Motor neuron (in vitro differentiated cells): ENCODE results near the gene MYO1G. TPM values are rescaled to one million over a fixed set of nuclear protein-coding genes. Genes with fewer than 3 reads are reported as not detected.
"Not testable (repeated sequence)": the region's sequence is repeated elsewhere in the genome, so short reads cannot be mapped to it uniquely, and the experiment has no call there.

Source experiments
- ATAC-seq, 8 experiments: fragments of 200-7000 bp; cut with Tn5 transposase; replicated peaks in 6 of 8; 2 replicates each; pipeline ENCODE4 v1.8.0; 2021; ENCODE audit warnings: mild to moderate bottlenecking in 8 of 8, moderate library complexity in 8 of 8
- H3K27ac ChIP-seq, 2 donors: fragments of 250-450 bp; sonication (Bioruptor Pico); 2 replicates each; pipeline ENCODE4 v1.9.0; 2021; ENCODE audit warnings: antibody characterized with exemption in 2 of 2, mild to moderate bottlenecking in 2 of 2, moderate library complexity in 1 of 2
- H3K4me1 ChIP-seq, 2 donors: fragments of 250-450 bp; sonication (Bioruptor Pico); replicated peaks in 1 of 2; 2 replicates each; pipeline ENCODE4 v1.6.1; 2021; ENCODE audit warnings: antibody characterized with exemption in 2 of 2, mild to moderate bottlenecking in 2 of 2, moderate library complexity in 1 of 2
- H3K4me3 ChIP-seq, 5 donors: fragments of 250-450 bp; sonication (Bioruptor Pico); 2 replicates each; pipeline ENCODE4 v1.9.0; 2021; ENCODE audit warnings: antibody characterized with exemption in 5 of 5, mild to moderate bottlenecking in 5 of 5, moderate library complexity in 4 of 5
- WGBS, 10 experiments: fragments of 450-650 bp; shearing (Covaris generic); methylation state at CpG; one replicate each; pipeline ENCODE4 v1.0.0; 2022; 5-methylcytosine and 5-hydroxymethylcytosine counted together
- in situ Hi-C, 9 experiments: fragments of 400-800 bp; cut with MboI; loops; one replicate each; pipeline ENCODE4 v1.15.0; 2021; ENCODE audit warnings: low sequenced_read_pairs in 9 of 9, low pct_unique_long_range_greater_than_20kb in 2 of 9; ENCODE audit not compliant: unreplicated experiment in 9 of 9
- total RNA-seq, 8 experiments: library from RNA; unstranded; fragments of 300-600 nt; gene quantifications; 2 replicates each; pipeline versions ENCODE4 v1.2.3 to v1.2.4, GENCODE V29; 2022

The MYO1G gene
- total RNA-seq, 8 experiments from 2014 or later, result 0.11 to 1.4 (median 0.46) TPM

DNA sequence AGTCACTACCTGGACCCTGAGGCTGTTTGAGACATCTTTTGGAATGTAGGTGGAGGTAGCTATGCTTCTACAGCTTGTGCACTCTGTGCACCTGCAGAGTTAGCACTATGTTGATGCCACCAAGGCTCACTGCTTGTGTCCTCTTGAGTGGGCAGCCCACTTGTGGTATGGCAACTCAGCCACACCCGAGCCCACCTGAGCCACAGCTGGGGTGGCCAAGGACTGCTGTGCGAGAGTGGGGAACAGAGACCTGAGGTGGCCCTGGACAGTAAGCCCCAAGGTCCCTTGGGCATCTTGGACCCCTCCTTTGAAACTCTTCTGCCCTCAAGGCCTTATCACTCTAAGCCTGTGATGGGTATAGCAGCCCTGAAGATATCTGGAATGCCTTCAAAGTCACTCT, 25.7 kb downstream of the MYO1G start:
- no peak for ATAC-seq
- in situ Hi-C loops, result no loop called here
- 40 to 100% (median 100%) methylated on average over 1 to 2 of the region's 2 CpGs; no CpG with 5 or more reads in 3 of the 10 experiments for WGBS, 10 experiments
- H3K4me3 ChIP-seq, result no peak overlapping the region
- H3K4me1 ChIP-seq, result peaks cover 19 to 23% of the 10 kb centered on the region in 2 donors
- H3K27ac ChIP-seq, result no peak overlapping the region

DNA sequence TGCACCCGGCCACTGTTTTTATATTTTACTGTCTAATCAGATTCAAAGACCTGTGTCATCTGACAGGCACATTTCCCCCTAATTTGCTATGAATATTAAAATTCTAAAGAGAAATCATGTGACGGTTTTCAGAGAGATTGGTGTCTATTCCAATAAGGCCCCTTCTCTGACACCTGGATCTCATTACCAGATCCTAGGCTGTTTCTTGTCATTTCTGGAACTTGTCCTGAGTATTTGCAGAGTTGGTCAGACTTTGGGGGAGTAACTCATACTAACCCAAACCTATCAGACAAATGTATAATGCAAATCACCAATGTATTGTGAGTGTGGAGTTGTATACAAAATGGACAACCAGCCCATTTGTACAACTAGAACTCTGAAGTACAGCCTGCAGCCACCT, 29.5 kb downstream of the MYO1G start:
- ATAC-seq, result peak in 3 of 8 experiments; percentile 16 to 80 (median 46)
- H3K27ac ChIP-seq, result no peak overlapping the region
- WGBS, 10 experiments, result 34 to 80% (median 60%) methylated on average over 1 to 2 of the region's 2 CpGs; no CpG with 5 or more reads in 5 of the 10 experiments
- no peak overlapping the region for H3K4me3 ChIP-seq
- in situ Hi-C loops, result no loop called here
- H3K4me1 ChIP-seq, result no peaks in the 10 kb centered on the region

DNA sequence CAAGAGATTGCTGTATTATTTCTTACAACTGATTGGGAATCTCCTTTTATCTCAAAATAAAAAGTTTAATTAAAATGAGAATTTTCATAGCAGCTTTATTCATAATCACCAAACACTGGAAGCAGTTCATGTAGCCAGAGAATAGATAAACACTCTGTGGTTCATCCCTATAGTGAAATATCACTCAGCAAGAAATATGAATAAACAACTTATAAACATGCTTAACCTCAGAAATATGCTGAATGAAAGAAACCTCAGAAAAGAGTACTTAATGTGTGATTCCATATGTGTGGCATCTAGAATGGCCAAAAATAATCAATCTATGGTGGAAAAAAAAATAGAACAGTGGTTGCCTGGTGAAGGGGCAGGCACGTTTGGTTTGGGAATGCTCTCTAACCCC, 33.3 kb downstream of the MYO1G start:
- Histone ChIP-seq H3K27ac (no peak overlapping the region), H3K4me3 (no peak overlapping the region), H3K4me1 (no peaks in the 10 kb centered on the region)
- no peak for ATAC-seq
- in situ Hi-C loops, result no loop called here
- WGBS, 10 experiments, result 0 to 80% (median 31%) methylated on average over 1 of the region's 1 CpG; no CpG with 5 or more reads in 2 of the 10 experiments

DNA sequence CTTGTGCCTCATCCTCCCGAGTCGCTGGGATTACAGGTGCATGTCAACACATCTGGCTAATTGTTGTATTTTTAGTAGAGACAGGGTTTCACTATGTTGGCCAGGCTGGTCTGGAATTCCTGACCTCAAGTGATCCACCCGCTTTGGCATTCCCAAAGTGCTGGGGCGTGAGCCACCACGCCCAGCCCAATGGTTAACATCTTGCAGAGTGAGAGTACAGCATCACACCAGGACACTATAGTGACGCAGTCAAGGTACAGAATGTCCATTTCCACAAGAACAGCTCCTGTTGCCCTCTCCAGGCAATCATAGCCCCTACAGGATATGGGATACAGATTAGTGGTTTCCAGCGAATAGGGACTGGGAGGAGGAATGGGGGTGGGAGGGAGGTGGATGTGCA, 34.0 kb downstream of the MYO1G start:
- ATAC-seq, result peak in 3 of 8 experiments; percentile 43 to 83 (median 47)
- in situ Hi-C loops, result no loop called here
- WGBS, 10 experiments, result 60 to 94% (median 80%) methylated on average over 1 to 4 of the region's 7 CpGs; no CpG with 5 or more reads in 3 of the 10 experiments
- H3K4me3 ChIP-seq, result no peak overlapping the region
- H3K4me1 ChIP-seq, result no peaks in the 10 kb centered on the region
- no peak overlapping the region for H3K27ac ChIP-seq

DNA sequence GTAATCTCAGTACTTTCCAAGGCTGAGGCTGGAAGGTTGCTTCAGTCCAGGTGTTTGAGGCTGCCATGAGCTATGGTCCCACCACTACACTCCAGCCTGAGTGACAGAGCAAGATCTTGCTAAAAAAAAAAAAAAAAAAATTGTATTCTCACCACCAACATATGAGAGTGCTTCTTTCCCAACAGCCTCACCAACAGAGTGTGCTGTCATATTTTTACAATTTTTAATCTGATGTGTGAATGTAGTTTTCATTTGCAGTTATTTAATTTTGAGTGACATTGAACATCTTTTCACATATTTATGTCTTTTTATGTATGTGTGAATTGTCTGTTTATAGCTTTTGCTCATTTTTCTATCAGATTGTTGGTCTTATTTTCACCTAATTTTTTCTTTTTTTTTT, 35.2 kb downstream of the MYO1G start:
- H3K4me3 ChIP-seq, result no peak overlapping the region
- H3K27ac ChIP-seq, result no peak overlapping the region
- H3K4me1 ChIP-seq, result no peaks in the 10 kb centered on the region
- no peak for ATAC-seq
- in situ Hi-C loops, result no loop called here

DNA sequence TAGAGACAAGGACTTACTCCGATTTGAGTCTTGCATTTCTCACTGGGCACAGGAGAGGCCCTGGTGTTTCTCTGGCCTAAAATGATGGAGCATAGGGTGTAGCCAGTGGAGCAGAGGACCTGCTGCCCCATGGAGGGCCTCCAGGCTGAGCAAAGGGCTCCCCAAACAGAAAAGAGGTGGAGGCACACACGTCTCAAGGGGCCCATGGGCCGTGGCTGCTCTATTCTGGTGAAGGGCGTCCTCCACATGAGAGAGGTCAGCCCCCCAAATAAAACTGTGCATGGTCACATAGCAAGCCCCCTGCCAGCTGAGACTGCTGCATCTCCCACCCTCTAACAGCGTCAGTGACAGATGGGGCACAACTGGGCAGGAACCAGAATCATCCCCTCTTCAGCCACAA, 41.4 kb downstream of the MYO1G start:
- ATAC-seq, result no peak
- no peak overlapping the region for H3K4me3 ChIP-seq
- H3K4me1 ChIP-seq, result no peaks in the 10 kb centered on the region
- H3K27ac ChIP-seq, result no peak overlapping the region
- WGBS, 10 experiments, result 0 to 66% (median 33%) methylated on average over 1 to 4 of the region's 5 CpGs; no CpG with 5 or more reads in 4 of the 10 experiments
- in situ Hi-C loops, result no loop called here

DNA sequence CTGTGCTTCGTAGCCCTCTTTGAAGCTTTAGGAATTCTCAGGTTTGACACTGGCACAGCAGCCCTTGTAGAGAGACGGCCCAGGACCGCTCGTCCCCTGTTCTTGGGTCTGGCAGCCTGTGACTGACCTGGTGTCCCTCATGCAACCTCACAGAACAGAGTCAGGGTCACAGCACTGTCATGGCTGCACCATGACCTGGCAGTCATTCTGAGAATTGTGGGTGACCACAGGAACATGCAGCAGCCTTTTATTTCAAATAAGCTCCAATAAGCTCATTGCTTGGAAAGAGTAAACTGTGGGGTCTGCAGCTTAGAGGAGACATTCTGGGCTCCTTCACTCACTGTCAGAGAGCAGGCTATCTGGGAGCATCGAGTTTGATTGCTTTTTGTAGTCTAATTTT, 42.5 kb downstream of the MYO1G start:
- no peak overlapping the region for H3K27ac ChIP-seq
- in situ Hi-C loops, result no loop called here
- 0 to 71% (median 35%) methylated on average over 1 to 2 of the region's 5 CpGs; no CpG with 5 or more reads in 4 of the 10 experiments for WGBS, 10 experiments
- no peak for ATAC-seq
- H3K4me3 ChIP-seq, result no peak overlapping the region
- H3K4me1 ChIP-seq, result no peaks in the 10 kb centered on the region

DNA sequence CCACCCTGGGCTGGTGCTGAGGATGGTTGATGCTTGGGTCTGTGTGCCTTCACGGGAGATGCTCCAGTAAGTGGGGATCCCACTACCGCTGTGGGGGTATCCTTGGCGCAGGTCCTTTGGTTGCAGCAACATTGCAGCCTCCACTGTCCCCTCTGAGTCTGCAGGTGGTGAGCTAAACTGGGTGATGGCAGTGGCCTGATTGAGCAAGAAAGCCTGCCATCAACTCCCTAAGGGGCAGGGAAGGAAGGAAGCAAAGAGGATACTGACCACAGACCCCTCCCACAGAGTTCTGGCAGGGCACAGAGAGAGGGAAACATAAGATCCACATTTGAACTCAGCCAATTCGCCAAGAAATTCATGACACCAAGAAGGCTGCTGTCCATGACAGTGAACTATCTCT, 43.2 kb downstream of the MYO1G start:
- H3K4me3 ChIP-seq, result no peak overlapping the region
- in situ Hi-C loops, result no loop called here
- no peak for ATAC-seq
- H3K27ac ChIP-seq, result no peak overlapping the region
- no peaks in the 10 kb centered on the region for H3K4me1 ChIP-seq
- 60 to 82% (median 60%) methylated on average over 1 to 3 of the region's 4 CpGs; no CpG with 5 or more reads in 7 of the 10 experiments for WGBS, 10 experiments

DNA sequence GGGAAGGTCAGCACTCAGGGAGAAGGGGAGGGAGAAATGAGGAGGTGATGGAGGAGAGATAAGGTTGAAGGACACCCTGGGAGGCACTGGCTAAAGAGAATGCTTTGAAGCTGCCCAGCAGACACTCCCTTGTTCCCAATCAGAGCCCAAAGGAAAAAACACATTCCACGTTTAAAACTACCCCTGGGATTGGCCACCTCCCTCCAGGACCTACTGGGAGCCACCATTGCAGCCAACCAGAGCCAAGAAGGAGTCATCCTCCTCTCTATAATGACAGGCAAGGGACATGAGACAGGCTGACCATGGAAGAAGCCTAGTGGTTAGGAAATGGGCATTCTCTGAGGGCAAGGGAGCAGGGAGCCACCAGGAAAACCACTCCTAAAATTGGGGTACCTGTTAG, 43.8 kb downstream of the MYO1G start:
- Histone ChIP-seq H3K27ac (no peak overlapping the region), H3K4me1 (no peaks in the 10 kb centered on the region), H3K4me3 (no peak overlapping the region)
- ATAC-seq, result no peak
- WGBS, 10 experiments, result 20% methylated on average over 1 of the region's 1 CpG; no CpG with 5 or more reads in 9 of the 10 experiments
- in situ Hi-C loops, result no loop called here

DNA sequence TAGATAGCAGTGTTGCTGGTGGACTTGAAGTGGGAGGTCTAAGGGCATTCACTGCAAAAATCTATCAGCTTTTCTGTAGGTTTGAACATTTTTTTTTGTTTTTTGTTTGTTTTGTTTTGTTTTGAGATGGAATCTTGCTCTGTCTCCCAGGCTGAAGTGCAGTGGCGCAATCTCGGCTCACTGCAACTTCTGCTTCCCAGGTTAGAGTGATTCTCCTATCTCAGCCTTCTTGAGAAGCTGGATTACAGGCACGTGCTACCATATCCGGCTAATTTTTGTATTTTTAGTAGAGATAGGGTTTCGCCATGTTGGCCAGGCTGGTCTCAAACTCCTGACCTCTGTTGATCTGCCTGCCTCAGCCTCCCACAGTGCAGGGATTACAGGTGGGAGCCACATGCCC, 44.3 kb downstream of the MYO1G start:
- H3K4me1 ChIP-seq, H3K27ac ChIP-seq, H3K4me3 ChIP-seq, in situ Hi-C loops, ATAC-seq: not testable (repeated sequence)
- WGBS, 10 experiments, result 37 to 100% (median 82%) methylated on average over 1 to 5 of the region's 5 CpGs; no CpG with 5 or more reads in 1 of the 10 experiments

DNA sequence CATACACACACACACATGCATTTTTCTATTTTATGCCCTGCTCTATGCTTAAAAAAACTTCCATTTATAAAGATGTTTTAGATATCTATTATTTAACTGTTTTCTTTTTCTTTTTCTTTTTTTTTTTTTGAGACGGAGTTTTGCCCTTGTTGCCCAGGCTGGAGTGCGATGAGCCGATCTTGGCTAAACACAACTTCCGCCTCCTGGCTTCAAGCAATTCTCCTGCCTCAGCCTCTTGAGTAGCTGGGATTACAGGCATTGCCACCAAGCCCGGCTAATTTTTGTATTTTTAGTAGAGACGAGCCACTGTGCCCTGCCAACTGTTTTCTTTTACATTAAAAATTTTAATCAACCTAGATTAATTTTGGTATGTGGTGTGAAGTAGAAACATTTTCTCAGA, 47.9 kb downstream of the MYO1G start:
- in situ Hi-C loops, result no loop called here
- H3K4me1 ChIP-seq, result no peaks in the 10 kb centered on the region

DNA sequence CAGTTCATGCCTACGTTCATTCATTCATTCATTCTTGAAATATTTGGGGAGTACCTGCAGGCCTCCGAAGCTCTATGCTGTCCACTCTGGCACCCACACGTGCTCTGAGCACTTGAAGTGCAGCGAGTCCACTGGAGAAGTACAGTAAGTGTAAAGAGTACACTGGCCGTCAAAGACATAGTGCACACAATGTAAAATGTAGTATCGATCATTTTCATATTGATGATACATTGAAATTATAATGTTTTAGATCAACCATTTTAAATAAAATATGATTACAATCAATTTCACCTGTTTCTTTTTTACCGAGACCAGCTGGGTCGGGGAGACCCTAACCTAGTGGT, 56.5 kb downstream of the MYO1G start:
- Histone ChIP-seq H3K4me3 (no peak overlapping the region), H3K4me1 (no peaks in the 10 kb centered on the region), H3K27ac (no peak overlapping the region)
- peak in 2 of 8 experiments; percentile 8 to 33 for ATAC-seq
- in situ Hi-C loops, result loop anchor here in 1 of 9 experiments (10.0 kb wide), 1 partner anchor 68 kb away; no protein-coding TSS in a partner anchor
- 20 to 81% (median 60%) methylated on average over 1 to 6 of the region's 8 CpGs; no CpG with 5 or more reads in 3 of the 10 experiments for WGBS, 10 experiments

More for the DNA sequence above, 47.9 kb downstream of the MYO1G start:
- Histone ChIP-seq H3K4me3 (no peak overlapping the region), H3K27ac (no peak overlapping the region)
- no peak for ATAC-seq
- WGBS, 10 experiments, result 53 to 100% (median 89%) methylated on average over 3 to 6 of the region's 6 CpGs; no CpG with 5 or more reads in 2 of the 10 experiments

DNA sequence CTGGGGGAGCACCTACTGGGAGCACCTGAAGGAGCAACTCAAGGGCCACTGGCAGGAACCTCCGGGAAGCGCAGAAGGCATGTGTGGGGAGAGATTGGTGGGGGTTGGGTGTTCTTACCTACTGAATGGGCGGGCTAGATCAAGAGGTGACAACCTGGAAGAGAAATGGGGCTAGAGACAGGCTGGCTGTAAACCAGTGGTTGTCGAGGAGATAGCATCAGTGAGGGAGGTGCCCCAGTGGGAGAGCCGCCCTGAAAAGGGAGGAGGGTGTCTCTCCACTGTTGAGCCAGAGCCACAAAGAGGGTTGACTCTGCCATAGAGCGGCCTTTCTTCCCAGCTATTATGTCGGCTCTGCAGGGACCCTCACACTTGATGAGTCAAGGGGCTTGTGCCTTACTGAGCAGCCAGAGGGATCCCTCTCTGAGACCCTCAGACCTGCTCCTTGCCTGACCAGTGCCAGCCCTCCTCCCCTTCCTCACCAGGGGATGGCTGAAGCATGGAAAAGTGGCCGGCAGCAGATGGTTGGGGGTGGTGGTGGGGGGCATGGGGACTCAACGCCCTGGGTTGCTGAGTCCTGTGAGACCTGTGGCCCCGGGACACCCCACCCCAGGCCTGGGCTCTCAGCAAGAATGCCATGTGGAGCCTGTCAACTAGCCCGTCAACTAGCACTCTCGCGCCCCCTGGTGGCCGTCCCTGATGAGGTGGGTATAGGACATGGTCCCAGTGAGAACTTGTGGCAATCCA, 57.0 kb downstream of the MYO1G start:
- Histone ChIP-seq H3K4me1 (no peaks in the 10 kb centered on the region), H3K4me3 (no peak overlapping the region), H3K27ac (no peak overlapping the region)
- ATAC-seq, result peak in 6 of 8 experiments; percentile 59 to 99 (median 95)
- in situ Hi-C loops, result loop anchor here in 1 of 9 experiments (10.0 kb wide), 1 partner anchor 67 kb away; no protein-coding TSS in a partner anchor
- WGBS, 10 experiments, result 50 to 100% (median 71%) methylated on average over 1 to 5 of the region's 14 CpGs; no CpG with 5 or more reads in 4 of the 10 experiments

DNA sequence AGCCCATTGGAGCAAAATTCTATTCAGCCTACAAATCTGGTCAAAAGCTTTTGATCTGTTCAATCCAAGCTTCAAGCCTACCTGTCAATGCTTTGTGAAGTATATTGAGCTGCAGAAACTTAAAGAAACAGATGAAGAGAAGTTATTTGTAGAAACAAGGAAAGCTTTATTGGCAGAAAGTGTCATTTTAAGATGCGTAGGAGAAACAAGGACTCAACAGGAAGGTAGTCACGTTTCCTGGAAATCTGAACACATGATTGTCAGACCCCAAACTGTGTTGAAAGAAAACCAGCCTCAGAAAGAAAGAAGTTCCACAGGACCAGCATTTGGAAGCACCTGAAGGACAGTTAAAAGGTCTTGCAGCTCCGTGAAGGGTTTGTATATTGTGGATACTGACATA, 58.7 kb downstream of the MYO1G start:
- Histone ChIP-seq H3K4me1 (no peaks in the 10 kb centered on the region), H3K4me3 (no peak overlapping the region), H3K27ac (no peak overlapping the region)
- in situ Hi-C loops, result loop anchor here in 1 of 9 experiments (10.0 kb wide), 1 partner anchor 65 kb away; no protein-coding TSS in a partner anchor
- WGBS, 10 experiments, result 0 to 100% (median 69%) methylated on average over 1 to 3 of the region's 3 CpGs; no CpG with 5 or more reads in 2 of the 10 experiments
- no peak for ATAC-seq
